SK-N-SH treated with all-trans-retinoic acid at 6 μM for 48 hours (cell line): ENCODE measurements around the gene SYNGR3.

Experiments used
- ATAC-seq: fragments of 200-7000 bp; cut with Tn5 transposase; 3 replicates; pipeline ENCODE4 v1.9.1; 2020; ENCODE audit warnings: mild to moderate bottlenecking, moderate library complexity
- ARNTL ChIP-seq: fragments of 450-650 bp; formaldehyde crosslinking; IDR thresholded peaks from 2 replicates; pipeline ENCODE4 v1.5.0; 2020; ENCODE audit warnings: low read depth, mild to moderate bottlenecking, moderate library complexity, borderline replicate concordance
- BACH2 ChIP-seq: fragments of 250-450 bp; sonication (Bioruptor Pico); IDR thresholded peaks from 2 replicates; pipeline ENCODE4 v1.9.0; 2021; ENCODE audit warnings: mild to moderate bottlenecking, borderline replicate concordance
- CSDC2 ChIP-seq: fragments of 250-450 bp; sonication (Bioruptor Pico); IDR thresholded peaks from 2 replicates; pipeline ENCODE4 v1.5.0; 2020; ENCODE audit warnings: mild to moderate bottlenecking, moderate library complexity
- ESRRG ChIP-seq: fragments of 250-450 bp; sonication (Bioruptor Pico); IDR thresholded peaks from 2 replicates; pipeline ENCODE4 v1.6.1; 2021; ENCODE audit warnings: mild to moderate bottlenecking
- ISL1 ChIP-seq: fragments of 250-450 bp; sonication (Bioruptor Pico); IDR thresholded peaks from 2 replicates; pipeline ENCODE4 v2.1.2; 2022; ENCODE audit warnings: mild to moderate bottlenecking, moderate library complexity
- OSR1 ChIP-seq: fragments of 250-450 bp; sonication (Bioruptor Pico); IDR thresholded peaks from 2 replicates; pipeline ENCODE4 v1.8.0; 2022; ENCODE audit warnings: moderate library complexity, mild to moderate bottlenecking, inconsistent platforms
- PPARA ChIP-seq: fragments of 250-450 bp; sonication (Bioruptor Pico); IDR thresholded peaks from 2 replicates; pipeline ENCODE4 v1.5.0; 2020; ENCODE audit warnings: mild to moderate bottlenecking, borderline replicate concordance
- SNAI2 ChIP-seq: fragments of 250-450 bp; sonication (Bioruptor Pico); IDR thresholded peaks from 2 replicates; pipeline ENCODE4 v1.5.0; 2020; ENCODE audit warnings: mild to moderate bottlenecking, moderate library complexity
- TCF4 ChIP-seq: fragments of 250-450 bp; sonication (Bioruptor Pico); IDR thresholded peaks from 2 replicates; pipeline ENCODE4 v1.8.0; 2021; ENCODE audit warnings: mild to moderate bottlenecking, moderate library complexity, borderline replicate concordance
- TSHZ2 ChIP-seq: fragments of 250-450 bp; sonication (Bioruptor Pico); IDR thresholded peaks from 2 replicates; pipeline ENCODE4 v1.5.0; 2020; ENCODE audit warnings: mild to moderate bottlenecking, moderate library complexity
- ZFP3 ChIP-seq: fragments of 250-450 bp; sonication (Bioruptor Pico); IDR thresholded peaks from 2 replicates; pipeline ENCODE4 v1.5.0; 2020; ENCODE audit warnings: mild to moderate bottlenecking, moderate library complexity
- ZFP30 ChIP-seq: fragments of 450-650 bp; formaldehyde crosslinking; IDR thresholded peaks from 2 replicates; pipeline ENCODE4 v1.5.0; 2022; ENCODE audit warnings: mild to moderate bottlenecking, moderate library complexity
- ZNF565 ChIP-seq: fragments of 450-650 bp; formaldehyde crosslinking; conservative IDR thresholded peaks from 2 replicates; pipeline ENCODE4 v1.5.0; 2020; ENCODE audit warnings: low read depth, mild to moderate bottlenecking, moderate library complexity
- ZNF70 ChIP-seq: fragments of 450-650 bp; formaldehyde crosslinking; IDR thresholded peaks from 2 replicates; pipeline ENCODE4 v1.5.0; 2020; ENCODE audit warnings: mild to moderate bottlenecking, moderate library complexity
- ZNF8 ChIP-seq: fragments of 450-650 bp; formaldehyde crosslinking; IDR thresholded peaks from 2 replicates; pipeline ENCODE4 v1.5.0; 2020; ENCODE audit warnings: mild to moderate bottlenecking, moderate library complexity
- TF ChIP-seq, protein P1 (sequence below): fragments of 250-450 bp; sonication (Bioruptor Pico); IDR thresholded peaks from 2 replicates; pipeline ENCODE4 v1.8.0; 2020; ENCODE audit warnings: mild to moderate bottlenecking, moderate library complexity, borderline replicate concordance
- TF ChIP-seq, protein P2 (sequence below): fragments of 250-450 bp; sonication (Bioruptor Pico); IDR thresholded peaks from 2 replicates; pipeline ENCODE4 v1.5.1; 2020; ENCODE audit warnings: low read depth, mild to moderate bottlenecking, moderate library complexity
- TF ChIP-seq, protein P3 (sequence below): fragments of 250-450 bp; sonication (Bioruptor Pico); IDR thresholded peaks from 2 replicates; pipeline ENCODE4 v1.5.1; 2021; ENCODE audit warnings: mild to moderate bottlenecking, moderate library complexity
- TF ChIP-seq, protein P4 (sequence below): fragments of 250-450 bp; sonication (Bioruptor Pico); IDR thresholded peaks from 2 replicates; pipeline ENCODE4 v1.8.0; 2021; ENCODE audit warnings: low read depth, mild to moderate bottlenecking, moderate library complexity, borderline replicate concordance

Gene SYNGR3

GRCh38 chr16:1987198-1987597 lies 2.6 kb upstream of the SYNGR3 start:
- no peak for ATAC-seq
- TF ChIP-seq, protein P1, sequence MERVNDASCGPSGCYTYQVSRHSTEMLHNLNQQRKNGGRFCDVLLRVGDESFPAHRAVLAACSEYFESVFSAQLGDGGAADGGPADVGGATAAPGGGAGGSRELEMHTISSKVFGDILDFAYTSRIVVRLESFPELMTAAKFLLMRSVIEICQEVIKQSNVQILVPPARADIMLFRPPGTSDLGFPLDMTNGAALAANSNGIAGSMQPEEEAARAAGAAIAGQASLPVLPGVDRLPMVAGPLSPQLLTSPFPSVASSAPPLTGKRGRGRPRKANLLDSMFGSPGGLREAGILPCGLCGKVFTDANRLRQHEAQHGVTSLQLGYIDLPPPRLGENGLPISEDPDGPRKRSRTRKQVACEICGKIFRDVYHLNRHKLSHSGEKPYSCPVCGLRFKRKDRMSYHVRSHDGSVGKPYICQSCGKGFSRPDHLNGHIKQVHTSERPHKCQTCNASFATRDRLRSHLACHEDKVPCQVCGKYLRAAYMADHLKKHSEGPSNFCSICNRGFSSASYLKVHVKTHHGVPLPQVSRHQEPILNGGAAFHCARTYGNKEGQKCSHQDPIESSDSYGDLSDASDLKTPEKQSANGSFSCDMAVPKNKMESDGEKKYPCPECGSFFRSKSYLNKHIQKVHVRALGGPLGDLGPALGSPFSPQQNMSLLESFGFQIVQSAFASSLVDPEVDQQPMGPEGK (CRISPR knock-in tag): no peak
- TF ChIP-seq ZNF70 (CRISPR knock-in tag): no peak
- TF ChIP-seq TSHZ2 (CRISPR knock-in tag): no peak
- TF ChIP-seq, protein P2, sequence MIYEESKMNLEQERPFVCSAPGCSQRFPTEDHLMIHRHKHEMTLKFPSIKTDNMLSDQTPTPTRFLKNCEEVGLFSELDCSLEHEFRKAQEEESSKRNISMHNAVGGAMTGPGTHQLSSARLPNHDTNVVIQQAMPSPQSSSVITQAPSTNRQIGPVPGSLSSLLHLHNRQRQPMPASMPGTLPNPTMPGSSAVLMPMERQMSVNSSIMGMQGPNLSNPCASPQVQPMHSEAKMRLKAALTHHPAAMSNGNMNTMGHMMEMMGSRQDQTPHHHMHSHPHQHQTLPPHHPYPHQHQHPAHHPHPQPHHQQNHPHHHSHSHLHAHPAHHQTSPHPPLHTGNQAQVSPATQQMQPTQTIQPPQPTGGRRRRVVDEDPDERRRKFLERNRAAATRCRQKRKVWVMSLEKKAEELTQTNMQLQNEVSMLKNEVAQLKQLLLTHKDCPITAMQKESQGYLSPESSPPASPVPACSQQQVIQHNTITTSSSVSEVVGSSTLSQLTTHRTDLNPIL (CRISPR knock-in tag): no peak
- no peak for TF ChIP-seq ZFP30
- no peak for TF ChIP-seq TCF4 (CRISPR knock-in tag)
- TF ChIP-seq ZNF565 (CRISPR knock-in tag): no peak
- TF ChIP-seq, protein P3, sequence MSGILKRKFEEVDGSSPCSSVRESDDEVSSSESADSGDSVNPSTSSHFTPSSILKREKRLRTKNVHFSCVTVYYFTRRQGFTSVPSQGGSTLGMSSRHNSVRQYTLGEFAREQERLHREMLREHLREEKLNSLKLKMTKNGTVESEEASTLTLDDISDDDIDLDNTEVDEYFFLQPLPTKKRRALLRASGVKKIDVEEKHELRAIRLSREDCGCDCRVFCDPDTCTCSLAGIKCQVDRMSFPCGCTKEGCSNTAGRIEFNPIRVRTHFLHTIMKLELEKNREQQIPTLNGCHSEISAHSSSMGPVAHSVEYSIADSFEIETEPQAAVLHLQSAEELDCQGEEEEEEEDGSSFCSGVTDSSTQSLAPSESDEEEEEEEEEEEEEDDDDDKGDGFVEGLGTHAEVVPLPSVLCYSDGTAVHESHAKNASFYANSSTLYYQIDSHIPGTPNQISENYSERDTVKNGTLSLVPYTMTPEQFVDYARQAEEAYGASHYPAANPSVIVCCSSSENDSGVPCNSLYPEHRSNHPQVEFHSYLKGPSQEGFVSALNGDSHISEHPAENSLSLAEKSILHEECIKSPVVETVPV (CRISPR knock-in tag): no peak
- no peak for TF ChIP-seq ISL1
- TF ChIP-seq ZFP3 (CRISPR knock-in tag): no peak
- TF ChIP-seq CSDC2 (CRISPR knock-in tag): no peak
- TF ChIP-seq ZNF8: no peak
- no peak for TF ChIP-seq OSR1 (CRISPR knock-in tag)
- TF ChIP-seq SNAI2 (CRISPR knock-in tag): no peak
- no peak for TF ChIP-seq ESRRG (CRISPR knock-in tag)
- TF ChIP-seq BACH2 (CRISPR knock-in tag): no peak
- TF ChIP-seq ARNTL: no peak

GRCh38 chr16:1990101-1990350 lies 256 bp downstream of the SYNGR3 start:
- no peak for ATAC-seq
- TF ChIP-seq, protein P3 (CRISPR knock-in tag): no peak
- TF ChIP-seq PPARA (CRISPR knock-in tag) (no peak), SNAI2 (CRISPR knock-in tag) (no peak), TCF4 (CRISPR knock-in tag) (no peak), ARNTL (no peak), ZNF8 (no peak)
- TF ChIP-seq, protein P4, sequence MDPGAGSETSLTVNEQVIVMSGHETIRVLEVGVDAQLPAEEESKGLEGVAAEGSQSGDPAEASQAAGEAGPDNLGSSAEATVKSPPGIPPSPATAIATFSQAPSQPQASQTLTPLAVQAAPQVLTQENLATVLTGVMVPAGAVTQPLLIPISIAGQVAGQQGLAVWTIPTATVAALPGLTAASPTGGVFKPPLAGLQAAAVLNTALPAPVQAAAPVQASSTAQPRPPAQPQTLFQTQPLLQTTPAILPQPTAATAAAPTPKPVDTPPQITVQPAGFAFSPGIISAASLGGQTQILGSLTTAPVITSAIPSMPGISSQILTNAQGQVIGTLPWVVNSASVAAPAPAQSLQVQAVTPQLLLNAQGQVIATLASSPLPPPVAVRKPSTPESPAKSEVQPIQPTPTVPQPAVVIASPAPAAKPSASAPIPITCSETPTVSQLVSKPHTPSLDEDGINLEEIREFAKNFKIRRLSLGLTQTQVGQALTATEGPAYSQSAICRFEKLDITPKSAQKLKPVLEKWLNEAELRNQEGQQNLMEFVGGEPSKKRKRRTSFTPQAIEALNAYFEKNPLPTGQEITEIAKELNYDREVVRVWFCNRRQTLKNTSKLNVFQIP (CRISPR knock-in tag): no peak
- TF ChIP-seq, protein P1 (CRISPR knock-in tag): no peak
